ENCODE results near the gene SHKBP1.
A peak's percentile ranks its signal among the peaks of the same experiment; 100 is the strongest.
"Not testable (repeated sequence)": the region's sequence is repeated elsewhere in the genome, so short reads cannot be mapped to it uniquely, and the experiment has no call there.

The SHKBP1 gene, protein sequence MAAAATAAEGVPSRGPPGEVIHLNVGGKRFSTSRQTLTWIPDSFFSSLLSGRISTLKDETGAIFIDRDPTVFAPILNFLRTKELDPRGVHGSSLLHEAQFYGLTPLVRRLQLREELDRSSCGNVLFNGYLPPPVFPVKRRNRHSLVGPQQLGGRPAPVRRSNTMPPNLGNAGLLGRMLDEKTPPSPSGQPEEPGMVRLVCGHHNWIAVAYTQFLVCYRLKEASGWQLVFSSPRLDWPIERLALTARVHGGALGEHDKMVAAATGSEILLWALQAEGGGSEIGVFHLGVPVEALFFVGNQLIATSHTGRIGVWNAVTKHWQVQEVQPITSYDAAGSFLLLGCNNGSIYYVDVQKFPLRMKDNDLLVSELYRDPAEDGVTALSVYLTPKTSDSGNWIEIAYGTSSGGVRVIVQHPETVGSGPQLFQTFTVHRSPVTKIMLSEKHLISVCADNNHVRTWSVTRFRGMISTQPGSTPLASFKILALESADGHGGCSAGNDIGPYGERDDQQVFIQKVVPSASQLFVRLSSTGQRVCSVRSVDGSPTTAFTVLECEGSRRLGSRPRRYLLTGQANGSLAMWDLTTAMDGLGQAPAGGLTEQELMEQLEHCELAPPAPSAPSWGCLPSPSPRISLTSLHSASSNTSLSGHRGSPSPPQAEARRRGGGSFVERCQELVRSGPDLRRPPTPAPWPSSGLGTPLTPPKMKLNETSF

DNA sequence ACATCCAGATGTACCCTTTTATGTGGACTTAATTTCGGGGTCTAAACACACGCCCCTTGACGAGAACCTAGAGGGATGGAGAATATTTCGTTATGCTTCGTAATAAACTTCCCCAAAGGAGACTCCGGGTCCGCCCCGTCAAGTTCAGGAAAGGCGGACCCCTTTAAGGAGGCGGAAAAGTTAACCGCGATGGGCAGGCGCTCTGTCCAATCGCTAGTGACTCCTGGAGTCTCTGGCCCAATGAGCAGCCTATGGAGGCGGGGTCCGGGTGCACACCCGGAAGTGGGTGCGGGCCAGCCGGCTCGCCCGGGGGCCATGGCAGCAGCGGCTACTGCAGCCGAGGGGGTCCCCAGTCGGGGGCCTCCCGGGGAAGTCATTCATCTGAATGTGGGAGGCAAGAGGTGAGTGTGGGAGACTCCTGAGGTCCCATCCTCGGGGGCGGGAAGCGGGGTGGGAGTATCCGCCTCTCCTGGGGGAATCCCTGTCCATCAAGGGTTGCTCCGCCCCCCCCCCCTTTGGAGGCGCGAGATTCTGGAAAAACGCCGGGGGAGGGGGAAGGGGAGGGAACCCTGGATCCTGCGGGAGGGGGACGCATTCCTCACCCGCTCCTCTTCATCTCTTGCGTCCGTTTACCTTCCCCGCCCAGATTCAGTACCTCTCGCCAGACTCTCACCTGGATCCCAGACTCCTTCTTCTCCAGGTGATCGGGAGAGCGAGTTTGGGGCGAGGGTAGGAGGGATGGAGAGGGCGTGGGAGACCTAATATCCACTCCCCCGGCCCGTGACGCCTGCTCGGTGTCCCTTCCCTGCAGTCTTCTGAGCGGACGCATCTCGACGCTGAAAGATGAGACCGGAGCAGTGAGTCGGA, at the start of gene SHKBP1:
Gene SHKBP1, plus strand, starts transcription at position 289 of the 867 bp plus-strand sequence. Its CDS starts 27 bp downstream, at position 316.
- no peaks in the 10 kb centered on the region for H3K4me1 ChIP-seq (ENCODE audit: insufficient read depth, low read length)
- H3K36me3 ChIP-seq (ENCODE audit: insufficient read depth, low read length), result no peaks in the 10 kb centered on the region
- H3K9me3 ChIP-seq (ENCODE audit: control insufficient read depth, insufficient read depth, low read length), result no peaks in the 10 kb centered on the region
- H3K9ac ChIP-seq (ENCODE audit: low read depth, low read length), result peak within 1 kb of the TSS; percentile 65

DNA sequence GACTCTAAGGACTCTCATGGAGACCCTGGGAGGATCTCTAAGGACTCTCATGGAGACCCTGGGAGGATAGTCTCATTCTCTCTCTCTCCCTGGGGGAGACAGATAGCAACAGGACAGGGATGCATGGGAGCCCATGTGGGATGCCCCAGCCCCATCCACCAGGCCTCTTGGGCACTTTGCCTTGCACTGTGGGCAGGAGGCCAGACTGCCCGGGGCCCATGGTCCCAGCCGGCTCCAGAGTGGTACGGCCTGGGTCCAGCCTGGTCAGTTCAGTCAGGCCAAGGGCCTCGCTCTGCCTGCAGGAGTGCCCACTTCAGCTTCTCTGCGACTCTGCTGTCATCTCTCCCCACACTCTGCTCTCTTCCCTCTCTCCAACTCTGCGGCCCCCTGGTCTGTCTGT, 48.6 kb upstream of the SHKBP1 start:
- Histone ChIP-seq H3K36me3 (ENCODE audit: insufficient read depth, low read length) (no peaks in the 10 kb centered on the region), H3K9me3 (ENCODE audit: control insufficient read depth, insufficient read depth, low read length) (no peaks in the 10 kb centered on the region), H3K9ac (ENCODE audit: low read depth, low read length) (no peak overlapping the region), H3K4me1 (ENCODE audit: insufficient read depth, low read length) (no peaks in the 10 kb centered on the region; the same call in 1 of the 2 replicates)

- H3K4me1 ChIP-seq (ENCODE audit: insufficient read depth, low read length), result no peaks in the 10 kb centered on the region; the same call in 1 of the 2 replicates
- no peaks in the 10 kb centered on the region for H3K9me3 ChIP-seq (ENCODE audit: control insufficient read depth, insufficient read depth, low read length)
- H3K9ac ChIP-seq (ENCODE audit: low read depth, low read length), result no peak overlapping the region; the same call in 1 of the 2 replicates
- H3K36me3 ChIP-seq (ENCODE audit: insufficient read depth, low read length), result no peaks in the 10 kb centered on the region
These were observed 48.1 kb upstream of the SHKBP1 start for GRCh38 chr19:40528533-40529092.

DNA sequence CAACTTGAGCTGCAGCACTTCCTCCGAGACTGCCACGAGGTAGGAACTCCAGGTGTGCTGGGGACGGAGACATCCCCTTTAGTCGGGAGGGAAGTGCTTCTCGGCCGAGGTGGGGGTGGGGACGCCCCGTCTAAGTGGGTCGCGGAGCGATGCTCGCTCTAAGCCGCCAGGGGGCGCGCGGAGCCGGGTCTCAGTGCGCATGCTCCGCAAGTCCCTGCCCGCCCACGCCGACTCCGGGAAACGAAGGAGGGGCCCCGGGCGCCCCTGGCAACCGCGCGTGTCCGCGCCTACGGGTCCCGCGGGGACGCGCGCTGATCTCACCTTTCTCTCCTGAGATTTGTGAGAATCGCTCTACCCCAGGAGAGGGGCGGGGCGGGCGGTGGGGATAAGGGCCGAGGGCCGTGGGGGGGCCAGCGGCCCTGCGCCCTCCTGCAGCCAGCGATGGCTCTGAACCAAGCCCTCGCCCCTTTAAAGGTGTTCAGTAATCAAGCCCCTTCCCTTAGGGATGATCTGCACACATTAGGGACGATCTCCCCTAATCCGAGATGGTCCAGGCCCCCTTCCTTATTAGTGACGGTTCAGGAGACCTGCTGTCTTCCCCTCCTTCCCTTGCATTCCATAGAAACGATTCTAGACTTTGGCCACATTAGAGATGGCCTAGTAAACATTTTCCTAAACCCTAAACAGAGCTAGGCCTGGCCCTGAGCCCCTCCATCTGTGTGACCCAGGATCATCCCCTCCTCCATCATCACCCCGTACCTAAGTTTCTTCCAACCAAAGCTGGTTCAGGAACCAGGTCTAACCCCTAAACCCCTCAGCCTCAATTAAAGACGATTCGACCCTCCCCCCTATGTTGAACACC, 47.3 kb upstream of the SHKBP1 start:
- Histone ChIP-seq H3K9ac (ENCODE audit: low read depth, low read length) (peak overlapping the region; percentile 50; the same call in 1 of the 2 replicates), H3K9me3 (ENCODE audit: control insufficient read depth, insufficient read depth, low read length) (no peaks in the 10 kb centered on the region), H3K4me1 (ENCODE audit: insufficient read depth, low read length) (no peaks in the 10 kb centered on the region; the same call in 1 of the 2 replicates), H3K36me3 (ENCODE audit: insufficient read depth, low read length) (no peaks in the 10 kb centered on the region)

- Histone ChIP-seq H3K4me1 (ENCODE audit: insufficient read depth, low read length) (no peaks in the 10 kb centered on the region; the same call in 1 of the 2 replicates), H3K36me3 (ENCODE audit: insufficient read depth, low read length) (no peaks in the 10 kb centered on the region), H3K9ac (ENCODE audit: low read depth, low read length) (peak overlapping the region; percentile 50; the same call in 1 of the 2 replicates), H3K9me3 (ENCODE audit: control insufficient read depth, insufficient read depth, low read length) (no peaks in the 10 kb centered on the region)
These were observed 46.4 kb upstream of the SHKBP1 start for GRCh38 chr19:40530091-40530901.

DNA sequence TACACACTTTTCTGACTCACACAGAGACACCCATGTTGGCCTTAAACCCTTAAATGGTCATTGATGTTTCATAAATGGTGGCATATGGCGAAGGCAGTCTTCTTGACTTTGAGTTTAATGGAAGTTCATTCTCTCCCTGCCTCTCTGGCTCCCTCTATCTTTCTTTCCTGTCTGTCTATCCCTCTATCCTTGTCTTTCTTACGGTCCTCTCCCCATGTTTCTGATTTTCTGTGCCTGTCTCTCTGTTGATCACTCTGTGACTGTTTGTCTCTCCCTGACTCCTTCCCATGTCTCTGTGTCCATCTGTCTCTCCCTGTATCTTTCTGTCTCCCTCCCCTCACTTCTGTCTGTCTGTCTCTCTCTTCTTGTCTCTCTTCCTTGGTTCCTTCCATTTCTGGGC, 43.2 kb upstream of the SHKBP1 start:
- H3K4me1 ChIP-seq (ENCODE audit: insufficient read depth, low read length), result no peaks in the 10 kb centered on the region; the same call in 1 of the 2 replicates
- no peak overlapping the region for H3K9ac ChIP-seq (ENCODE audit: low read depth, low read length)
- no peaks in the 10 kb centered on the region for H3K36me3 ChIP-seq (ENCODE audit: insufficient read depth, low read length)
- H3K9me3 ChIP-seq (ENCODE audit: control insufficient read depth, insufficient read depth, low read length), result no peaks in the 10 kb centered on the region

DNA sequence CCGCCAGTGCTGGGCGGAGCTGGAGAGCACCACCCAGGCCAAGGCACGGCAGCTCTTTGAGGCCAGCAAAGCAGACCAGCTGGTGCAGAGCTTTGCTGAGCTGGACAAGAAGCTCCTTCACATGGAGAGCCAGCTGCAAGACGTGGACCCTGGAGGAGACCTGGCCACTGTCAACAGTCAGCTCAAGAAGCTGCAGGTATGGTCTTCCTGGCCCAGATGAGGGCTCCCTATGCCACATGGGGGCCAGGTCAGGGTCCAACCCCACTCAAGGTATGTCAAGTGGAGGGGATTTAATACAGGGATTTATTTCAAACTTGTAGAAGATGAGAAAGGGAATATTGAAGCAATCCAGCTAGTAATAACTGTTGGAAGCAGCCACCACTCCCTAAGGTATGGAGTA, 42.5 kb upstream of the SHKBP1 start:
- H3K9ac ChIP-seq (ENCODE audit: low read depth, low read length), result no peak overlapping the region
- H3K9me3 ChIP-seq (ENCODE audit: control insufficient read depth, insufficient read depth, low read length), result no peaks in the 10 kb centered on the region
- no peaks in the 10 kb centered on the region; the same call in 1 of the 2 replicates for H3K4me1 ChIP-seq (ENCODE audit: insufficient read depth, low read length)
- no peaks in the 10 kb centered on the region for H3K36me3 ChIP-seq (ENCODE audit: insufficient read depth, low read length)

DNA sequence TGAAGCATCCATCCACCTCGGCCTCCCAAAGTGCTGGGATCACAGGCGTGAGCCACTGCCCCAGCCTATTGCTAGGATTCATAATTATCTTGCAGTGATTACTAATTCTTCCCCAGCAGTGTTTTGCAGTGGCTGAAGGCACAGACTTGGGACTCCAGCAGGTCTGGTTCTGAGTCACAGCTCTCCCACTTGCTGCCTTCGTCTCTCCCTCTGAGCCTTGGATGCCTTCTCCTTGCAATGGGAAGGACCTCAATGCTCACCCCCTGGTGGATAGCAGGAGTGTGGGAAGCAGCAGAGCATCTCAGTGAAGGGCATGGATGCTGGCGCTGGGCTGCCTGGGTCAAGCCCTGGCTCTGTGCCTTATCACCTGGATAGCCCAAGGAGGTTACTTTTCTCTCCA, 37.6 kb upstream of the SHKBP1 start:
- Histone ChIP-seq H3K9ac (ENCODE audit: low read depth, low read length) (no peak overlapping the region), H3K4me1 (ENCODE audit: insufficient read depth, low read length) (no peaks in the 10 kb centered on the region), H3K36me3 (ENCODE audit: insufficient read depth, low read length) (no peaks in the 10 kb centered on the region), H3K9me3 (ENCODE audit: control insufficient read depth, insufficient read depth, low read length) (no peaks in the 10 kb centered on the region)

- no peaks in the 10 kb centered on the region for H3K36me3 ChIP-seq (ENCODE audit: insufficient read depth, low read length)
- no peaks in the 10 kb centered on the region for H3K4me1 ChIP-seq (ENCODE audit: insufficient read depth, low read length)
- 0 out of 2 replicates have a peak, but pooled peaks cover 2% of the 10 kb centered on the region for H3K9me3 ChIP-seq (ENCODE audit: control insufficient read depth, insufficient read depth, low read length)
- no peak overlapping the region for H3K9ac ChIP-seq (ENCODE audit: low read depth, low read length)
These were observed 34.3 kb upstream of the SHKBP1 start for GRCh38 chr19:40542202-40542859.

DNA sequence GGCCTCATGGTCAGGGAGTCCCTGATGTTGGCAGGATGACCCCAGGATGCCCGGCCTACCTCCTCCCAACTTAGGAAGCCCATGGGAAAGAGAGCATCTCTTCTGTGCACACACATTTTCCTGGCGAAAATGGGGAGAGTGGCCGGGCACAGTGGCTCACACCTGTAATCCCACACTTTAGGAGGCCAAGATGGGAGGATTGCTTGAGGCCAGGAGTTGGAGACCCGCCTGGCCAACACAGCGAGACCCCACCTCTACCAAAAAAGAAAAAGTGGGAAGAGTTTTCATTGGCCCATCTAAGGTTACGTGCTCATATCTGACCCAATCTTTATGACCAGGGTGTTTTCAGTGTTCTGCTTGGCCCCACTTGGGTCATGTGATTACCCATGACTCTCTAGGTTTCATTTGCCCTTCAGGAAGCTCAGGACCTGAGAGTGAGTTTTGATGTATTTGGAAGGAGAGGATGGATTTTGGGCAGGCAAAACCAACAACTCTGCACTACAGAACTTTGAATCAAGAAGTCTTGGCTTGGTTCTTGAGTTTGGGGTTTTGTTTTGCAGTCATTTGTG, 33.6 kb upstream of the SHKBP1 start:
- H3K4me1 ChIP-seq (ENCODE audit: insufficient read depth, low read length), result no peaks in the 10 kb centered on the region
- no peak overlapping the region for H3K9ac ChIP-seq (ENCODE audit: low read depth, low read length)
- 0 out of 2 replicates have a peak, but pooled peaks cover 2% of the 10 kb centered on the region for H3K9me3 ChIP-seq (ENCODE audit: control insufficient read depth, insufficient read depth, low read length)
- no peaks in the 10 kb centered on the region for H3K36me3 ChIP-seq (ENCODE audit: insufficient read depth, low read length)

GRCh38 chr19:40546153-40546841, 30.4 kb upstream of the SHKBP1 start:
- not testable (repeated sequence) for H3K9ac ChIP-seq (ENCODE audit: low read depth, low read length); H3K4me1 ChIP-seq (ENCODE audit: insufficient read depth, low read length); H3K9me3 ChIP-seq (ENCODE audit: control insufficient read depth, insufficient read depth, low read length); H3K36me3 ChIP-seq (ENCODE audit: insufficient read depth, low read length)
